ENCODE measurements around the gene EXOC4. TPM values are rescaled to one million over a fixed set of nuclear protein-coding genes. Genes with fewer than 3 reads are reported as not detected.
"Not testable (repeated sequence)": the region's sequence is repeated elsewhere in the genome, so short reads cannot be mapped to it uniquely, and the experiment has no call there.

The EXOC4 gene
- total RNA-seq, 1 experiment from 2014 or later = 65.1 TPM

GRCh38 chr7:133602291-133602690, 349.4 kb downstream of the EXOC4 start:
- in situ Hi-C loops (cut with HindIII; ENCODE audit: low pct_unique_long_range_greater_than_20kb, low sequenced_read_pairs) = no loop called here
- DNase-seq (ENCODE audit: low read depth) = no peak

DNA sequence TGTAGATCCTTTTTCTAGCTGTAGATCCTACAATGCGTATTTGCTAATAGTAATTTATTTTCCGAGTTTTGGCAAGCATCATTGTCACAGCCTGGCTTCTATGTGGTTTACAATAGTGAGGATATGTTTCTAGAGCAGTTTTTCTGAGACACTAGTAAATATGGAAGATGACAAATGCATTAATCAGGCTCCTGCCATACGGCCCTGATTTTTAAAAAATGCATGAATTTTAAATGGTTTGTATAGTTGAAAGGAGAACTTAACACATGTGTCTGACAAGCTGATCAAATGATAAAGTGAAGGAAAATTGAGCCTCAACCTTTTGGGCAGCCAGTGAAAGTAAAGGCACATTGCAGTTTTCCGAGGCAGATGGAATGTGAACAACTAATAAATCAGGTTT, 354.1 kb downstream of the EXOC4 start:
- in situ Hi-C loops (cut with HindIII; ENCODE audit: low pct_unique_long_range_greater_than_20kb, low sequenced_read_pairs) = no loop called here
- DNase-seq (ENCODE audit: low read depth) = no peak

GRCh38 chr7:133609806-133610205, 356.9 kb downstream of the EXOC4 start:
- in situ Hi-C loops (cut with HindIII; ENCODE audit: low pct_unique_long_range_greater_than_20kb, low sequenced_read_pairs) = no loop called here
- DNase-seq (ENCODE audit: low read depth) = no peak

DNA sequence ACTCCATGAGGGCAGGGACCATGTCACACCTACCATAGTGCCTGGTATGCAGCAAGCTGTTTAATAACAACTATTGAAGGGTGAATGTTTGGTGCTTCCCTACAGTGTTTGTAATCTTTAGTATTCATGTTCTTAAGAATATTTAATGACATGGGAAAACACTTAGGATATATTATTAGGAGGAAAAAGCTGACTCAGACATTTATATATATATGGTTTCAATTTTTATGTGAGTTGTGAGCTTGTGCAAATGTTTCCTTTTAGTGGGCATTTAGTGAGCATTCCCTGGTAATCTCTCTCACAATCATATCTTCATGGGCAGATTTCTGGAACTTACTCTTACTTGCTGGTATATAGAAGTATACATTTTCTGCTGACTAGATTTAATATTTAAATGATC, 359.1 kb downstream of the EXOC4 start:
- in situ Hi-C loops (cut with HindIII; ENCODE audit: low pct_unique_long_range_greater_than_20kb, low sequenced_read_pairs) = no loop called here
- DNase-seq (ENCODE audit: low read depth) = no peak

GRCh38 chr7:133613250-133613790, 360.4 kb downstream of the EXOC4 start:
- in situ Hi-C loops (cut with HindIII; ENCODE audit: low pct_unique_long_range_greater_than_20kb, low sequenced_read_pairs) = no loop called here
- DNase-seq (ENCODE audit: low read depth) = no peak

DNA sequence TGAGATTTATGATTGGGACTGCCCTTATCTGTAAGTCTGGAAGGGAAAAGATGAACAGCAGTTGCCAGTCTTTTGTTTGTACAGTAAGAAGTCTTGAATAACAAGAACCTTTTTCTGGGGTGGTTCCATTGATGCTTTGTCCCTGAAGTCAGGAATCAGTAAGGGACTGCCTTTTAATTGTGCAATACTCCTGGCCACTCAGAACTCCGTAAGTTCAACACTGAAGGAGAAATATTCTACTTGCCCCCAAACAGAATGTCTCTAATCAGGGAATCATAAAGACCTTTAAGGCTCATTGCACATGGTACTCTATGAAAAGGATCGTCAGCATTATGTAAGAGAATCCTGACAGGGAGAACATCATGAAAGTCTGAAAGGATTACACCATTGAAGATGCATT, 361.4 kb downstream of the EXOC4 start:
- no peak for DNase-seq (ENCODE audit: low read depth)
- in situ Hi-C loops (cut with HindIII; ENCODE audit: low pct_unique_long_range_greater_than_20kb, low sequenced_read_pairs) = no loop called here

DNA sequence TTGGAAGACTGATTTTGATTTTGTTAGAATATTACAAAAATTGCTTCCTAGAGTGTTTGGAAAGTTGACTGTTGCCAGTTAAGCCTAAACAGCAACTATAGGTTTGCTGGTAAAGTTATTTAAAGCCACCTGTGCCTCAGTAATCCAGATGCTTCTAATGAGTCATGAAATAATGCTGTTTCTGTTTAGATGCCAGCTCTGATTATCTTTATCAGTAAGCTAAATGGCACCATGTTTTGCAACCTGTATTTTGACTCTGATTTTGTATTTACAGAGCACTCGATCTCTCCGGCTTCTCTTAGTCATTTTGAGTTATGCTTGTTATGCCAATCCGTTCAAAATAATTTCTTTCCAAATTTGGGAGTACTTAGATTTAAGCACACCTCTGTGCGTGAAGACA, 366.1 kb downstream of the EXOC4 start:
- in situ Hi-C loops (cut with HindIII; ENCODE audit: low pct_unique_long_range_greater_than_20kb, low sequenced_read_pairs) = no loop called here
- DNase-seq (ENCODE audit: low read depth) = no peak

- in situ Hi-C loops (cut with HindIII; ENCODE audit: low pct_unique_long_range_greater_than_20kb, low sequenced_read_pairs) = no loop called here
- DNase-seq (ENCODE audit: low read depth) = no peak
Observed at GRCh38 chr7:133619491-133619890, 366.6 kb downstream of the EXOC4 start.

DNA sequence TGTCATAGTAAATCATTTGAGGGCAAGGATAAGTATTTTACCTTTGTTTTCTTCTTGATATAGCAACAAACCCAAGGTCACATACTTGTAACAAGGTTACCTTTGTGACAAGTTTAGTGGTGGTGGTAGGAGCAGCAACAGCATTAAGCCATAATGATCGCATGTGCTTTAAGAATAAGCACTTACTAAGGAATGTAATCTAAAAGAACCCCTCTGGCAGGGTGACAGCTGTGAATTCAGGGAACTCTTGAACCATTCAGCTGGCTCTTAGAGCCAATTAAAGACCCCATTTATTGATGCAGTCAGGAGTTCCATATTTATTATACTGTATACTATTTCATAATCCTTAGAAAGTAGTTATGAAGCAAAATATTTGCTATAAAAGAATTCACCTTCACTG, 370.8 kb downstream of the EXOC4 start:
- DNase-seq (ENCODE audit: low read depth) = no peak
- in situ Hi-C loops (cut with HindIII; ENCODE audit: low pct_unique_long_range_greater_than_20kb, low sequenced_read_pairs) = no loop called here

DNA sequence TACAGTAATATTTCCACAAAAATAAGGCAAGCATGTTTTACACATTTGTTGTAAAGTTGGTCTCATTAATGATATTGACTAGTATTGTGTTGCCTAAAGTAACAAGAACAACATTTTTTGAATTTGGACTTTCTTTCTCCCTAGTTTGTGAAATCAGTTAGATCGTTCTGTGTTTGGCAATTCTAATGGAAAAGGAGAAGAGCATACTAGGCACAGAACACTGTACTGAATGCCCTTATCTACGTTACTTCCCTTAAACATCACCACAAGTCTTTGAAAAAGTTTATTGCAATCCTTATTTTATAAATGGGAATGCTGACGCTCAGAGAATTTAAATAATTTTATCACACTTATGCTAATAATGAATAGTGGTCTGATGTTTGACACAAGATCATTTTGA, 372.2 kb downstream of the EXOC4 start:
- in situ Hi-C loops (cut with HindIII; ENCODE audit: low pct_unique_long_range_greater_than_20kb, low sequenced_read_pairs) = no loop called here
- no peak for DNase-seq (ENCODE audit: low read depth)

DNA sequence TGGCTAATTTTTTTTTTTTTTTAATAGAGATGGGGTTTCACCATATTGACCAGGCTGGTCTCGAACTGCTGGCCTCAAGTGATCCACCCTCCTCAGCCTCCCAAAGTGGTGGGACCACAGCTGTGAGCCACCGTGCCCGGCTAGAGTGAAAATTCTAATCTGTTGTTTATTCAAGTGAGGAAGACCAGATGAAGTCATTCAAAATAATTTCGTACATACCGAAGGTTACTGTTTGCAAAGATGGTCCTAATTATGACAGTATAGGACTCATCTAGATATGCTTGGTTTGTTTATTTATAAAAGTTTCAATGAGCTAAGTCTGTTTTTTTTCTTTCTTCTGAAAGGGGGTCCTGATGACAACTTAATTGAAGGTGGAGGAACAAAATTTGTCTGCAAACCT, 376.8 kb downstream of the EXOC4 start:
- in situ Hi-C loops (cut with HindIII; ENCODE audit: low pct_unique_long_range_greater_than_20kb, low sequenced_read_pairs) = no loop called here
- no peak for DNase-seq (ENCODE audit: low read depth)

DNA sequence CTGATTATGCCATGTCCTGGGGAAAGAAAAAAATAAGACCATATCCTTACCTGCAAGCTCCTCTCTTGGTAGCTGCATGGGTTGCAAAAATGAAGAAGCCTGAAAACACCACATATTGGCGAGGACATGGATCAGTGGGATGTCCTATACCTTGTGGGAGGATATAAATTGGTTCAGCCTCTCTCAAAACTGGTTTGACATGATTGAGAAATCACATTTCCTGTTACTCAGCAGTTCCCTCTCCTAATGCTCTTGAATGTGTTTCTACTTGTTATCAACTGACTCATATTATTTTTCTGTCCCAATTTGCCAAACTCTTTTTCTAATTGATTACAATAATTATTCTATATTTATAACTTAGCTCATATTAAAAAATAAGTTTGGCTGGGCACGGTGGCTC, 380.2 kb downstream of the EXOC4 start:
- in situ Hi-C loops (cut with HindIII; ENCODE audit: low pct_unique_long_range_greater_than_20kb, low sequenced_read_pairs) = no loop called here
- DNase-seq (ENCODE audit: low read depth) = no peak

GRCh38 chr7:133635541-133635940, 382.7 kb downstream of the EXOC4 start:
- DNase-seq (ENCODE audit: low read depth) = no peak
- in situ Hi-C loops (cut with HindIII; ENCODE audit: low pct_unique_long_range_greater_than_20kb, low sequenced_read_pairs) = no loop called here

DNA sequence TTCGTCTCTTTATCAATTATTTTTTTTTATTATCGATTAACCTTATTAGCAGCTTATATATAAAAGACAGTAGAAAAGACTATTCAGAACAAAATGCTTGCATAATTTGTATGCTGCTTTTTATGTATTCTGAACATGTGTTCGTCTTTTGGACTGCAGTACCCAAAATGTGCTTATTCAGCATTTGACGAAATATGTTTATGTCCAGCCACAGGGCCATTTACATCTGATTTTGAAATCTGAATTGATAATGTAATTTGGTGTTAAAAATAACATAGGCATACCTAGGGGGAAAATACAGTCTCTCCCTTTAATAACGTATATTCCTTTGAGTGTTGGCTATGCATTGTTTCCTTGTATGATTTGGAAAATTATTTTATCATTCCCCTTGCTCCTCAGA, 386.0 kb downstream of the EXOC4 start:
- in situ Hi-C loops (cut with HindIII; ENCODE audit: low pct_unique_long_range_greater_than_20kb, low sequenced_read_pairs) = no loop called here
- no peak for DNase-seq (ENCODE audit: low read depth)

DNA sequence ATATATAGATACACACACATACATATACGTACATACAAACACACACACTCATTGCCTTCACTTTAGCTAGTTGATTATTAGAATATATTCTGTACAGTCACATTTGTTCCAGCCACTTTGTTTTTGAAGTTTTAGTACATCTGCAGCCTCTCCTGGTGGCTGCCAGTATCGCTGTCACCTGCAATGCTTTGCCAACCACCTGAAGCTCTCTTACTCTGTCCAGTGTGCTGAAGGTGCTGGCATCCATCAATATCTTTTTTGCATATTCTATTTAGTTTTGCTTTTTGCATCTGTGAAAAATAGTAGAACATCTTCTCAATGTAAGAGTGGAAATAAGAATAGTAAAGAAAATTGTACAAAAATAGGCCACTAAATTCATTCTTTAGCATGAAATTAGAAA, 388.6 kb downstream of the EXOC4 start:
- DNase-seq (ENCODE audit: low read depth) = no peak
- in situ Hi-C loops (cut with HindIII; ENCODE audit: low pct_unique_long_range_greater_than_20kb, low sequenced_read_pairs) = no loop called here

- in situ Hi-C loops (cut with HindIII; ENCODE audit: low pct_unique_long_range_greater_than_20kb, low sequenced_read_pairs) = no loop called here
- DNase-seq (ENCODE audit: low read depth) = no peak
Observed at GRCh38 chr7:133642907-133643306, 390.0 kb downstream of the EXOC4 start.

DNA sequence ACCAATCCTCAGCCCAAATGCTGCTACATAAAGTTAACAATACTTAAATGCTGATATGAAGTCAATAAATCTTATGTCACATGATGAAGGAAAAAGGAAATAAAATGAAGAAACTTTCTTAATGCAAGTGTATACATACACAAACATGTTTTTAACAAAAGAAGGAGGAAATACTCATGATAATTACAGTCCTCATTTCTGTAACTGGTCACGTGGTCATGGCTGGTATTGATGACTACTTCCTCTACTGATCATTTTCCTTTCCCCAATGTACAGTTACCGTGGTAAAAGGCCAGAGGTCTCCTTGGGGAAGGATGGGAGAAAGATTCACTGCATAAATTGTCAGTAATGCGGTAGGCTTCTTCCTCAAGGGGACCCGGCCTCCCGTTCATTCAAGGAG, 390.8 kb downstream of the EXOC4 start:
- in situ Hi-C loops (cut with HindIII; ENCODE audit: low pct_unique_long_range_greater_than_20kb, low sequenced_read_pairs); DNase-seq (ENCODE audit: low read depth): not testable (repeated sequence)

DNA sequence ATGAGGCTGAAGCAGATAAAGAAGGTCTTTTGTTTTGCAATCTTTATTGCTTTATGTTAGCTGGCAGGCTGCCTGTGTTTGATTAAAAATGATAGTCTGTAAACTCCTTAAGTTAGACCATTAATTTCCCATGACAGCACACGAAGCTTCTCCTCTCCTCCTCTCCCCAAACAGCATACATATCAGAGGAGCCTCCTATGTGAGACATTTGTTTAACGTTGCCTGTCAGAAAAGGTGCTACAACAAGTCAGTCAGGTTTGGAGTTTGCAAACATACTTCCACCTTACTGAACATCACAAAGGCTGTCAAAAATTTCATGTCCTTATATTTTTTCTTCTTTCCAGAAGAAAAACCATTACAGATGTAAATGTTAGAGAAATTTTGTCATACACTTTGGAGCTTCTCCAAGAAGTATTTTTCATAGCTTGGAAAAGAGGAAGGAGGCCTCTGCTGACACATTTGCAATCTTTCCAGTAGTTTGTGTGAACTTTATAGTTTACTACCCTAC, 393.1 kb downstream of the EXOC4 start:
- in situ Hi-C loops (cut with HindIII; ENCODE audit: low pct_unique_long_range_greater_than_20kb, low sequenced_read_pairs) = no loop called here
- no peak for DNase-seq (ENCODE audit: low read depth)

- no peak for DNase-seq (ENCODE audit: low read depth)
- in situ Hi-C loops (cut with HindIII; ENCODE audit: low pct_unique_long_range_greater_than_20kb, low sequenced_read_pairs) = no loop called here
Observed at GRCh38 chr7:133646472-133647315, 393.8 kb downstream of the EXOC4 start.

- DNase-seq (ENCODE audit: low read depth) = no peak
- in situ Hi-C loops (cut with HindIII; ENCODE audit: low pct_unique_long_range_greater_than_20kb, low sequenced_read_pairs) = no loop called here
Observed at GRCh38 chr7:133649593-133649992, 396.7 kb downstream of the EXOC4 start.

All from Caki2 (cell line).